ENCODE results near the gene SNX9.
A peak's percentile ranks its signal among the peaks of the same experiment; 100 is the strongest.
"Not testable (repeated sequence)": the region's sequence is repeated elsewhere in the genome, so short reads cannot be mapped to it uniquely, and the experiment has no call there.

Gene SNX9

GRCh38 chr6:157887892-157888291, 64.8 kb downstream of the SNX9 start:
- DNase-seq (ENCODE audit: low read depth): no peak

- DNase-seq (ENCODE audit: low read depth): no peak
These were observed 68.7 kb downstream of the SNX9 start for GRCh38 chr6:157891544-157892362.

- DNase-seq (ENCODE audit: low read depth): no peak
These were observed 69.4 kb downstream of the SNX9 start for GRCh38 chr6:157892363-157892877.

- DNase-seq (ENCODE audit: low read depth): no peak
These were observed 70.2 kb downstream of the SNX9 start for GRCh38 chr6:157893238-157893637.

GRCh38 chr6:157895585-157895984, 72.5 kb downstream of the SNX9 start:
- DNase-seq (ENCODE audit: low read depth): no peak

GRCh38 chr6:157896932-157897331, 73.9 kb downstream of the SNX9 start:
- DNase-seq (ENCODE audit: low read depth): no peak

- no peak for DNase-seq (ENCODE audit: low read depth)
These were observed 75.1 kb downstream of the SNX9 start for GRCh38 chr6:157898169-157898568.

- DNase-seq (ENCODE audit: low read depth): no peak
These were observed 75.6 kb downstream of the SNX9 start for GRCh38 chr6:157898640-157899039.

GRCh38 chr6:157900262-157900661, 77.2 kb downstream of the SNX9 start:
- not testable (repeated sequence) for DNase-seq (ENCODE audit: low read depth)

GRCh38 chr6:157900751-157901150, 77.7 kb downstream of the SNX9 start:
- not testable (repeated sequence) for DNase-seq (ENCODE audit: low read depth)

- DNase-seq (ENCODE audit: low read depth): no peak
These were observed 82.0 kb downstream of the SNX9 start for GRCh38 chr6:157904999-157905398.

GRCh38 chr6:157905590-157906342, 82.7 kb downstream of the SNX9 start:
- DNase-seq (ENCODE audit: low read depth): no peak

GRCh38 chr6:157906537-157907061, 83.6 kb downstream of the SNX9 start:
- no peak for DNase-seq (ENCODE audit: low read depth)

GRCh38 chr6:157907651-157908050, 84.6 kb downstream of the SNX9 start:
- no peak for DNase-seq (ENCODE audit: low read depth)

GRCh38 chr6:157908369-157909281, 85.6 kb downstream of the SNX9 start:
- no peak for DNase-seq (ENCODE audit: low read depth)

- no peak for DNase-seq (ENCODE audit: low read depth)
These were observed 86.2 kb downstream of the SNX9 start for GRCh38 chr6:157909282-157909664.

- DNase-seq (ENCODE audit: low read depth): no peak
These were observed 88.2 kb downstream of the SNX9 start for GRCh38 chr6:157911278-157911677.

GRCh38 chr6:157911786-157912185, 88.7 kb downstream of the SNX9 start:
- no peak for DNase-seq (ENCODE audit: low read depth)

GRCh38 chr6:157912326-157912725, 89.3 kb downstream of the SNX9 start:
- DNase-seq (ENCODE audit: low read depth): peak; percentile 60

- DNase-seq (ENCODE audit: low read depth): peak; percentile 77
These were observed 98.8 kb downstream of the SNX9 start for GRCh38 chr6:157921685-157922367.

GRCh38 chr6:157925771-157926170, 102.7 kb downstream of the SNX9 start:
- DNase-seq (ENCODE audit: low read depth): no peak

All from GM04504 (cell line).